SK-N-SH treated with all-trans-retinoic acid at 6 μM for 48 hours (cell line): Measurements from ENCODE around the gene RAB11FIP4.

Source experiments
- ARNTL ChIP-seq: fragments of 450-650 bp; formaldehyde crosslinking; IDR thresholded peaks from 2 replicates; pipeline ENCODE4 v1.5.0; 2020; ENCODE audit warnings: low read depth, mild to moderate bottlenecking, moderate library complexity, borderline replicate concordance
- CREB5 ChIP-seq: fragments of 250-450 bp; sonication (Bioruptor Pico); IDR thresholded peaks from 2 replicates; pipeline ENCODE4 v1.5.1; 2020; ENCODE audit warnings: low read depth, mild to moderate bottlenecking, moderate library complexity
- ISL1 ChIP-seq: fragments of 250-450 bp; sonication (Bioruptor Pico); IDR thresholded peaks from 2 replicates; pipeline ENCODE4 v2.1.2; 2022; ENCODE audit warnings: mild to moderate bottlenecking, moderate library complexity
- PATZ1 ChIP-seq: fragments of 250-450 bp; sonication (Bioruptor Pico); IDR thresholded peaks from 2 replicates; pipeline ENCODE4 v1.8.0; 2020; ENCODE audit warnings: mild to moderate bottlenecking, moderate library complexity, borderline replicate concordance
- POU6F1 ChIP-seq: fragments of 250-450 bp; sonication (Bioruptor Pico); IDR thresholded peaks from 2 replicates; pipeline ENCODE4 v1.8.0; 2021; ENCODE audit warnings: low read depth, mild to moderate bottlenecking, moderate library complexity, borderline replicate concordance
- TOX ChIP-seq: fragments of 250-450 bp; sonication (Bioruptor Pico); IDR thresholded peaks from 2 replicates; pipeline ENCODE4 v1.8.0; 2021; ENCODE audit warnings: mild to moderate bottlenecking, moderate library complexity, borderline replicate concordance
- TSHZ2 ChIP-seq: fragments of 250-450 bp; sonication (Bioruptor Pico); IDR thresholded peaks from 2 replicates; pipeline ENCODE4 v1.5.0; 2020; ENCODE audit warnings: mild to moderate bottlenecking, moderate library complexity
- ZC3H10 ChIP-seq: fragments of 250-450 bp; sonication (Bioruptor Pico); IDR thresholded peaks from 2 replicates; pipeline ENCODE4 v1.5.1; 2021; ENCODE audit warnings: mild to moderate bottlenecking, moderate library complexity
- ZFP3 ChIP-seq: fragments of 250-450 bp; sonication (Bioruptor Pico); IDR thresholded peaks from 2 replicates; pipeline ENCODE4 v1.5.0; 2020; ENCODE audit warnings: mild to moderate bottlenecking, moderate library complexity
- ZFP30 ChIP-seq: fragments of 450-650 bp; formaldehyde crosslinking; IDR thresholded peaks from 2 replicates; pipeline ENCODE4 v1.5.0; 2022; ENCODE audit warnings: mild to moderate bottlenecking, moderate library complexity
- TF ChIP-seq, protein P1 (sequence below): fragments of 250-450 bp; sonication (Bioruptor Pico); IDR thresholded peaks from 2 replicates; pipeline ENCODE4 v1.5.1; 2021; ENCODE audit warnings: mild to moderate bottlenecking, moderate library complexity

DNA sequence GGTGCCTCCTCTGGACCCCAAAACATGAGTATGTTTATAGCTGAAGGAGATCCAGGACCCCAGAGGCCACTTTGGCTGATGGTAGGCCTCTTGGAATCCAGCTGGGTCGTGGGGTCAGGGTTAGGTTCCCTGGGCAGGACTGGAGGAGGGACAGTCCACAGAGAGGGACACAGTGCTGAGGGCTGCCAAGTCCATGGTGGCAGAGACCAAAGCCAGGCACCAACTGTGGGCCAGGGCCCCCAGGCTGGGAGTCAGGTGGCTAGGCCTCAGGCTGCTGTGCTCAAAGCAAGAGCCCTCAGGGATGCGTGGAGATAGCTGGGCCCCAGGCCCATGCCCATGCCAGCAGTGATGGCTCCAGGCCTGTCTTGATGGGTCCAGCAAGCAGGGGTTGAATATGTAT lies 44.1 kb downstream of the RAB11FIP4 start:
- no peak for TF ChIP-seq PATZ1 (CRISPR knock-in tag)
- no peak for TF ChIP-seq TOX
- TF ChIP-seq, protein P1, sequence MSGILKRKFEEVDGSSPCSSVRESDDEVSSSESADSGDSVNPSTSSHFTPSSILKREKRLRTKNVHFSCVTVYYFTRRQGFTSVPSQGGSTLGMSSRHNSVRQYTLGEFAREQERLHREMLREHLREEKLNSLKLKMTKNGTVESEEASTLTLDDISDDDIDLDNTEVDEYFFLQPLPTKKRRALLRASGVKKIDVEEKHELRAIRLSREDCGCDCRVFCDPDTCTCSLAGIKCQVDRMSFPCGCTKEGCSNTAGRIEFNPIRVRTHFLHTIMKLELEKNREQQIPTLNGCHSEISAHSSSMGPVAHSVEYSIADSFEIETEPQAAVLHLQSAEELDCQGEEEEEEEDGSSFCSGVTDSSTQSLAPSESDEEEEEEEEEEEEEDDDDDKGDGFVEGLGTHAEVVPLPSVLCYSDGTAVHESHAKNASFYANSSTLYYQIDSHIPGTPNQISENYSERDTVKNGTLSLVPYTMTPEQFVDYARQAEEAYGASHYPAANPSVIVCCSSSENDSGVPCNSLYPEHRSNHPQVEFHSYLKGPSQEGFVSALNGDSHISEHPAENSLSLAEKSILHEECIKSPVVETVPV (CRISPR knock-in tag), result no peak
- no peak for TF ChIP-seq ZFP3 (CRISPR knock-in tag)
- no peak for TF ChIP-seq ZC3H10 (CRISPR knock-in tag)
- TF ChIP-seq ARNTL (CRISPR knock-in tag), result no peak
- TF ChIP-seq TSHZ2, result no peak
- no peak for TF ChIP-seq POU6F1 (CRISPR knock-in tag)
- TF ChIP-seq CREB5, result no peak
- no peak for TF ChIP-seq ZFP30
- TF ChIP-seq ISL1 (CRISPR knock-in tag), result no peak
